Endothelial cell of umbilical vein (primary cell): ENCODE measurements around the gene DNHD1. TPM values are rescaled to one million over a fixed set of nuclear protein-coding genes. Genes with fewer than 3 reads are reported as not detected.

Source experiments
- BruUV-seq: library from RNA; stranded (reverse); fragments of 400-500 nt; replicated peaks from 2 replicates; lab custom pipeline; 2021; lab: Mats Ljungman, UMichigan
- CTCF ChIA-PET: fragments of 300-600, 350-600 bp; sonication (Branson Sonifier 250); formaldehyde crosslinking; loops from one replicate; lab custom pipeline; 2021; ENCODE audit warnings: antibody characterized with exemption, inconsistent platforms; lab: Charles Lee
- POLR2A ChIA-PET: fragments of 300-600, 350-600 bp; sonication (Branson Sonifier 250); formaldehyde crosslinking; loops from one replicate; lab custom pipeline; 2021; ENCODE audit warnings: antibody characterized with exemption, inconsistent platforms; lab: Charles Lee
- DNase-seq: peaks from one replicate; pipeline ENCODE4 v3.0.0-alpha.2; 2011; ENCODE audit warnings: low read depth, low spot score
- FAIRE-seq: peaks from 2 replicates; lab custom pipeline; 2011; peaks lifted over from hg19 to GRCh38; lab: Jason Lieb, UNC
- H2AFZ ChIP-seq: 2 replicates; pipeline ENCODE4 v1.6.0; 2012; ENCODE audit warnings: low read depth, low read length, control low read depth, inconsistent platforms
- H3K27ac ChIP-seq: 2 replicates; pipeline ENCODE4 v1.5.1; 2011; ENCODE audit warnings: low read depth, mild to moderate bottlenecking, control low read depth, low read length, moderate library complexity; ENCODE audit not compliant: insufficient read depth
- H3K27me3 ChIP-seq, 2 experiments: 2 replicates each; pipeline versions ENCODE4 v1.6.0 to v1.6.1; 2011; ENCODE audit warnings: low read length in 2 of 2, mixed read lengths in 1 of 2; ENCODE audit not compliant: control insufficient read depth in 2 of 2, insufficient read depth in 2 of 2
- H3K36me3 ChIP-seq, 2 experiments: 2 replicates in 1 of 2; 3 replicates in 1 of 2; pipeline ENCODE4 v1.5.1; 2011; ENCODE audit warnings: low read length in 2 of 2, mild to moderate bottlenecking in 1 of 2, moderate library complexity in 1 of 2; ENCODE audit not compliant: control insufficient read depth in 2 of 2, insufficient read depth in 2 of 2; ENCODE audit errors: extremely low read depth in 1 of 2
- H3K4me1 ChIP-seq: 3 replicates; pipeline ENCODE4 v1.5.1; 2011; ENCODE audit warnings: mild to moderate bottlenecking, low read length; ENCODE audit not compliant: control insufficient read depth, insufficient read depth; ENCODE audit errors: extremely low read depth
- H3K4me2 ChIP-seq: 2 replicates; pipeline ENCODE4 v1.6.1; 2011; ENCODE audit warnings: low read length, control low read depth, mixed read lengths; ENCODE audit not compliant: insufficient read depth
- H3K4me3 ChIP-seq, 3 experiments: fragments of 200-600 bp in 1 of 3; sonication (generic), shearing (Covaris generic) in 1 of 3; replicated peaks in 1 of 3; 2 replicates each; pipeline ENCODE4 v1.5.1; 2011 to 2016; ENCODE audit warnings: control low read depth in 3 of 3, low read length in 3 of 3, mild to moderate bottlenecking in 2 of 3, inconsistent platforms in 1 of 3, low read depth in 1 of 3, moderate library complexity in 1 of 3; ENCODE audit not compliant: insufficient read depth in 1 of 3
- H3K79me2 ChIP-seq: 2 replicates; pipeline ENCODE4 v1.6.0; 2012; ENCODE audit warnings: low read length, inconsistent platforms; ENCODE audit not compliant: control insufficient read depth, insufficient read depth
- H3K9ac ChIP-seq: replicated peaks from 2 replicates; pipeline ENCODE3; 2011; ENCODE audit warnings: low read length, control low read depth; ENCODE audit not compliant: insufficient read depth; ENCODE audit errors: extremely low read depth
- H3K9me1 ChIP-seq: replicated peaks from 3 replicates; pipeline ENCODE4 v1.6.0; 2011; ENCODE audit warnings: mild to moderate bottlenecking, low read length; ENCODE audit not compliant: control insufficient read depth, insufficient read depth; ENCODE audit errors: extremely low read depth
- H3K9me3 ChIP-seq: replicated peaks from 2 replicates; pipeline ENCODE4 v1.5.1; 2012; ENCODE audit warnings: low read length, inconsistent platforms; ENCODE audit not compliant: control insufficient read depth, insufficient read depth
- H4K20me1 ChIP-seq: replicated peaks from 2 replicates; pipeline ENCODE3; 2011; ENCODE audit warnings: mild to moderate bottlenecking, low read length; ENCODE audit not compliant: control insufficient read depth, insufficient read depth; ENCODE audit errors: extremely low read depth
- EZH2 ChIP-seq: IDR thresholded peaks from 2 replicates; pipeline ENCODE4 v1.6.1; 2012; ENCODE audit warnings: borderline replicate concordance, low read depth, mild to moderate bottlenecking, moderate library complexity, low read length, inconsistent platforms; ENCODE audit not compliant: severe bottlenecking
- MYC ChIP-seq: IDR thresholded peaks from one replicate; pipeline ENCODE4 v1.6.1; 2011; ENCODE audit warnings: mild to moderate bottlenecking, low read depth, low read length
- POLR2A ChIP-seq: IDR thresholded peaks from 2 replicates; pipeline ENCODE4 v1.6.1; 2012; ENCODE audit warnings: low read depth, mild to moderate bottlenecking, control low read depth, low read length
- POLR2AphosphoS5 ChIP-seq: IDR thresholded peaks from 2 replicates; pipeline ENCODE4 v1.6.1; 2012; ENCODE audit warnings: low read depth, mild to moderate bottlenecking, control low read depth, low read length, moderate library complexity; ENCODE audit not compliant: insufficient read depth
- dilution Hi-C: fragments of 300-500 bp; cut with MboI; formaldehyde crosslinking; loops from one replicate; pipeline ENCODE4 v1.15.0; 2019; ENCODE audit warnings: low sequenced_read_pairs; ENCODE audit not compliant: extremely low pct_ligation_motif_present
- intact Hi-C: fragments of 100-400 bp; cut with micrococcal nuclease; formaldehyde crosslinking; loops from one replicate; pipeline ENCODE4 v1.10.0; 2022
- polyA plus RNA-seq, 4 experiments: library from polyadenylated mRNA; depleted of rRNA in 3 of 4; stranded (reverse) in 3 of 4; unstranded in 1 of 4; fragments of >200 nt; gene quantifications; 2 replicates each; pipeline versions ENCODE4 v1.2.1 to v1.2.3, GENCODE V29; 2011 to 2012; ENCODE audit warnings: missing spikeins in 1 of 4
- total RNA-seq: library from RNA; stranded (reverse); gene quantifications from 2 replicates; pipeline ENCODE4 v1.2.3, GENCODE V29; 2021
- TF ChIP-seq, protein P1 (sequence below): IDR thresholded peaks from 2 replicates; pipeline ENCODE4 v1.6.1; 2011; ENCODE audit not compliant: insufficient read depth, insufficient read length

Gene DNHD1
- total and polyA plus RNA-seq, 2 donors (not counting 3 experiments of a cell fraction or from before 2014, with no cell fraction given): 3.7 to 8.6 TPM

- H3K27ac ChIP-seq: peak within 1 kb of the TSS; percentile 72
- CTCF ChIA-PET: interaction anchor here (0.7 to 2.6 kb wide), 16 partner anchors 9 to 276 kb away, joined by 3 to 28 read pairs (median 4); partner anchors contain the start of genes APBB1 and MRPL17
- BruUV-seq: TSS peak; percentile 50
- peak within 1 kb of the TSS; percentile 19 to 65 (median 57) for H3K4me3 ChIP-seq
- peak within 1 kb of the TSS; percentile 70 for H3K9ac ChIP-seq
- H2AFZ ChIP-seq: peak within 1 kb of the TSS; percentile 6
- POLR2A ChIA-PET: interaction anchor here (0.7 to 1.6 kb wide), 4 partner anchors 9 to 103 kb away, joined by 3 to 8 read pairs (median 4); no protein-coding TSS in a partner anchor
- H3K4me1 ChIP-seq: peaks cover 18% of the 10 kb centered on the region
- TF ChIP-seq EZH2 (no peak), MYC (peak; percentile 86), POLR2AphosphoS5 (peak; percentile 83), POLR2A (peak; percentile 70)
- TF ChIP-seq, protein P1, sequence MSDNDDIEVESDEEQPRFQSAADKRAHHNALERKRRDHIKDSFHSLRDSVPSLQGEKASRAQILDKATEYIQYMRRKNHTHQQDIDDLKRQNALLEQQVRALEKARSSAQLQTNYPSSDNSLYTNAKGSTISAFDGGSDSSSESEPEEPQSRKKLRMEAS: peak; percentile 78
- FAIRE-seq: peak; percentile 100
- H3K36me3 ChIP-seq: peaks cover 7 to 21% of the 10 kb centered on the region in 2 experiments
- no peaks in the 10 kb centered on the region for H3K27me3 ChIP-seq
- peak within 1 kb of the TSS; percentile 85 for H3K4me2 ChIP-seq
- no peaks in the 10 kb centered on the region for H3K9me1 ChIP-seq
- peaks cover 36% of the 10 kb centered on the region for H3K79me2 ChIP-seq
- DNase-seq: peak; percentile 98
- intact Hi-C loops (loop anchor here (1.0 to 2.0 kb wide), 7 partner anchors 8 to 214 kb away; partner anchors contain the start of genes APBB1, MRPL17, SMPD1 and TAF10), dilution Hi-C loops (no loop called here)
- H3K9me3 ChIP-seq: no peaks in the 10 kb centered on the region
- H4K20me1 ChIP-seq: no peaks in the 10 kb centered on the region
Observed at GRCh38 chr11:6481012-6481923, 15.8 kb upstream of the DNHD1 start, which contains the start of the genes ARFIP2 and TIMM10B. Gene ARFIP2, minus strand, starts transcription at chr11:6481331. Its CDS starts 910 bp downstream, at chr11:6480421. Gene TIMM10B, plus strand, starts transcription at chr11:6481501. Its CDS starts 16 bp downstream, at chr11:6481517.
